Brain pericyte (primary cell): Measurements from ENCODE around the gene ANXA3.
A peak's percentile ranks its signal among the peaks of the same experiment; 100 is the strongest.
"Not testable (repeated sequence)": the region's sequence is repeated elsewhere in the genome, so short reads cannot be mapped to it uniquely, and the experiment has no call there.

Source experiments
- DNase-seq: peaks from one replicate; pipeline ENCODE4 v3.0.0-alpha.2; 2012; ENCODE audit warnings: low read depth, low spot score

ANXA3 gene, protein sequence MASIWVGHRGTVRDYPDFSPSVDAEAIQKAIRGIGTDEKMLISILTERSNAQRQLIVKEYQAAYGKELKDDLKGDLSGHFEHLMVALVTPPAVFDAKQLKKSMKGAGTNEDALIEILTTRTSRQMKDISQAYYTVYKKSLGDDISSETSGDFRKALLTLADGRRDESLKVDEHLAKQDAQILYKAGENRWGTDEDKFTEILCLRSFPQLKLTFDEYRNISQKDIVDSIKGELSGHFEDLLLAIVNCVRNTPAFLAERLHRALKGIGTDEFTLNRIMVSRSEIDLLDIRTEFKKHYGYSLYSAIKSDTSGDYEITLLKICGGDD

DNA sequence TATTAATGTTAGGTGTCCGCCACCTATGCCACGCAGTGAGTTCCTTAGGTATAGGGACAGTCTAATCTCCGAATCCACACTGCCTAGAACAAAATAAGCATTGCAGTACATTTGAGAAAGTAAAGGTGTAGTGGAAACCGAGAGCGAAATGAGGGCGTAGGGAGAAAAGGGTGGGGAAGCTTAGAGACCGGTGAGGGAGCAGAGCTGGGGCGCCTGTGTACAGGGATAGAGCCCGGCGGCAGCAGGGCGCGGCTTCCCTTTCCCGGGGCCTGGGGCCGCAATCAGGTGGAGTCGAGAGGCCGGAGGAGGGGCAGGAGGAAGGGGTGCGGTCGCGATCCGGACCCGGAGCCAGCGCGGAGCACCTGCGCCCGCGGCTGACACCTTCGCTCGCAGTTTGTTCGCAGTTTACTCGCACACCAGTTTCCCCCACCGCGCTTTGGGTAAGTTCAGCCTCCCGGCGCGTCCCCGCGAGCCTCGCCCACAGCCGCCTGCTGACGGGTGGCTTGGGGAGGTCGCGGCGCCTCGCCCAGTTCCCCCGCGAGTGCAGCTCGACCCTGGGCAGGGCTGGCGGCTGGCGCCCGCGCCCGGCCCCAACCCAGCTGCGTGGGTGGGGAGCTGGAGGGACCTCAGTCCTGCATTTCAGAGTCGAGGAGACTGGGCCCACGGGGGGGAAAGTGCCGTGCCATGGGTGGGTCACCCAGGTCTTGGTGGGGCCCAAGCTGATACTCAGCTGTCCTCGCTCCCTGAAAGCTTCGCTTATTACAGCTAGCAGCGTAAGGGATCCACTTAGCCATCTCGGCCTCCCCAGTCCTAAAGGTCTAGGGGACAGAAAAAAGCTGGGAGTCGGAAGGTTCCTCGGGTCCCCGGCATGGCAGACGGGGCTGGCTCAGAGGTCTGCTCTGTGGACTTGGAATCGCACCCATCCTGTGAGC lies at the start of gene ANXA3:
TSS of gene ANXA3 (plus strand) at position 351 of the 932 bp plus-strand sequence. CDS start 2,704 bp downstream, outside the sequence.
- no peak for DNase-seq

DNA sequence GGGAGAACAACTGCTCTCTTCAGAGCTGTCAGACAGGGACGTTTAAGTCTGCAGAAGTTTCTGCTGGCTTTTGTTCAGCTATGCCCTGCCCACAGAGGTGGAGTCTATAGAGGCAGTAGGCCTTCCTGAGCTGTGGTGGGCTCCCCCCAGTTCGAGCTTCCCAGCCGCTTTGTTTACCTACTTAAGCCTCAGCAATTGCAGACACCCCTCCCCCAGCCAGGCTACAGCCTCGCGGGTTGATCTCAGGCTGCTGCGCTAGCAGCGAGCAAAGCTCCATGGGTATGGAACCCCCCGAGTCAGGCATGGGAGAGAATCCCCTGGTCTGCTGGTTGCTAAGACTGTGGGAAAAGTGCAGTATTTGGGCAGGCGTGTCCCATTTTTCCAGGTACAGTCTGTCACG lies 45.3 kb upstream of the ANXA3 start:
- DNase-seq: not testable (repeated sequence)

GRCh38 chr4:78509043-78509442 lies 42.5 kb upstream of the ANXA3 start:
- DNase-seq: no peak

DNA sequence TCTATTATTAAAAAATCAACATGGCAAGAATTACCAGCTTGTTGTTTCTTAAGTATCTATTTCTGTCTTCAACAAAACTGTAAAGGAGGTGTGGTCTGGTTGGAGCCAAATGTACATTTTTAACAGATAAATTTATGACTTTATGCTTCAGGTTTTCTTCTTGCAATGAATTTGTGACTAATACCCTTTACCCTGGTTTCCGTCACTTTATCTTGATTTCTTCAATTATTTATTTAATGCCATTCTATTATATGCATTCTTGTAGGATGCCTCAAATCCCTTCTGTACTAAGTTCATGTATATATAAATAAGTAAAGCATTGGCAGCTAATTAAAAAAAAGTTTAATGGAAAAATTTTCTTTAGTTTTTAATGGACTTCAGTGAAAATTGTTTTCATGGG lies 41.5 kb upstream of the ANXA3 start:
- no peak for DNase-seq

DNA sequence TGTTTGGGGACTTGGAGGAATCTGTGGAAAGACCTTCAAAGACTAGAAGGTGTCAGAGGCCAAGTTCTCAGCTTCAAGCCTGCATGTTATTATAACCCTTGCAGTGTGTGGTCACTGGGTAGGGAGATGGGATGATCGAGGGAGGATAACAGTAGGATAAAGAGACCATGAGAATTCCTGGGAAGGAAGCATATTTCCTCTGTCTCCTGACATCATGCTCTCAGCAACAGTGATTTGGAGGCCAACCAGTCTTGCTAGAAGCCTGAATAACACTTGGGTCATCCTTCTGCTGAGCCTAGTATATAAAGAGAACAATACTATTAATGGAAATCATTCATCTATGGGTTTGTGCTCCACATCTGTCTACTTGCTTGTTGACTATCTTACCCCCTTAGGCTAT lies 40.9 kb upstream of the ANXA3 start:
- no peak for DNase-seq

DNA sequence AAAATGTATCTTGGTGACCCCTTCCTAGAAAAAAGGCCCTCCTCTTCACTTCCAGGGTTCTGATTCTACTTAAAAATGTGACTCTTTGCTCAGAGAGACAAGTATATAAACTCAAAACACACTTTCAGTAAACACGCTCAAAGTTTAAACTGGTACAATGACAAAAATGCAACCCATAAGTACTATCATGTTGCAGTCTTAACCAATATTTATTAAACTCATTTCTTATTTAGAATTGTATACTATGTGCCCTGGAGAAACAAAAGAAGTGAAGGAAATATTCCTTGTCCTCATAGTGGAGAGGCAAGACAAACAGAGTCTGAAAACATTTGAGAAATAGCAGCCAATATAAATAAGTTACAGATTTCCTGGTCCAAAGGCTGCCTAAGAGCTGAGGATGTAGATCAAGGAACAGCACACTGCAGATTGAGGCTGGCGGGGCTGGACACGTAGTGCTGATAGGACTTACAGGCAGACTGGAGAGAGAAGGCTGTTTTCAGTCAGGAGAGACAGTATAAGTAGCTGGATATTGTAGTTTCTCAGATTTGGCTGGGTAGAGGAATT lies 39.1 kb upstream of the ANXA3 start:
- DNase-seq: no peak

- DNase-seq: no peak
These were observed 38.1 kb upstream of the ANXA3 start for GRCh38 chr4:78513411-78513975.

- no peak for DNase-seq
These were observed 34.4 kb upstream of the ANXA3 start for GRCh38 chr4:78517050-78517652.

- no peak for DNase-seq
These were observed 33.0 kb upstream of the ANXA3 start for GRCh38 chr4:78518561-78518960.

GRCh38 chr4:78519962-78520361 lies 31.6 kb upstream of the ANXA3 start:
- no peak for DNase-seq

- peak; percentile 27 for DNase-seq
These were observed 30.8 kb upstream of the ANXA3 start for GRCh38 chr4:78520808-78521226.

DNA sequence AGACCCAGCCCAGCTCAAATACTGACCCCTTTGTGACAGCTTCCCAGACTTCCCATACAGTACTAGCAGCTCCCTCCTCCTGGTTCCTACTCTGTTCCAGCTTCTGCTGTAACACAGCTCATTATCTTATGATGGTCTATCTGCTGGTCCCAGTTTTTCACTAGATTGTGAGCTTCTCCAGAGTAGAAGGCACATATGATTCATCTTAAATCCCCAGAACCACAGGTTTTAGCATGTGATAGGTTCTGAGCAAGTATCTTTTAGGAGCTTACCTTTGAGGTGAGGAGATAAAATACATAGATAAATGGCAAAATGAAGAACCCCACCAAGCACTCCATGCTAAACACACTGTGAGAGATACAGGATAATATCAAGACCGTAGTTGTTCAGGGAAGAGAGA lies 27.6 kb upstream of the ANXA3 start:
- DNase-seq: no peak

GRCh38 chr4:78525559-78525958 lies 26.0 kb upstream of the ANXA3 start:
- DNase-seq: no peak

GRCh38 chr4:78527103-78527502 lies 24.5 kb upstream of the ANXA3 start:
- no peak for DNase-seq

DNA sequence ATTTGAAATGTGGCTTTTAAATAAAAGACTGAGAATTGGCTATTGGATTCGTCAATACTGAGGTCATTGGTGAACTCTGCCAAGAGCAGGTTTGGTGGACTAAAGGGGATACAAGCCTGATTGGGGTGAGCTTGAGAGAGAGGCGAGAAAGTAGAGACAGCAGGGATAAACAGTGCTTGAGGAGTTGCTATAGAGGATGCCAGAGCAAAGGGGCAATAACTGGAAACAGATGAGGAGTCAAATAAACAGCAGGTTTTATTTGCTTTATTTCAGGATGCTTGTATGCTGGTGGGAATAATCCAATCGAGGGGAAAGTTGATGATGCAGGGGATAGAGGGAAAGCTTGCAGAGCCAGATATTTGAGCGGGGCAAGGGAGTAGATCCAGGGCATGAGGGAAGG lies 24.0 kb upstream of the ANXA3 start:
- no peak for DNase-seq

DNA sequence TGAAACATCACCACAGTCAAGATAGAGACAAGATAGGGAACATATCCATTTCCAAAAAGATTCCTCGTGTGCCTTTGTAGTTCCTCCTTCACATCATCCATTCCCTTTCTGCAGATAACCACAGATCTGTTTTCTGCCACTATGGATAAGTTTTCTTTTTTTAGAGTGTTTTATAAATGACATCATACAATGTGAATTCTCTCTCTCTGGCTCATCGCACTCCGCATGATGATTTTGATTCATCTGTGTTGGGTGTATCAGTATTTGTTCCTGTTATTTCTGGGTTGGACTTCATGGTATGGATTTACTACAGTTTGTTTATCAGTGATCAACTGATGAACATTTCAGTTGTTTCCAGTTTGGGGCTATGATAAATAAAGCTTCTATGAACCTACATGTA lies 23.2 kb upstream of the ANXA3 start:
- no peak for DNase-seq

GRCh38 chr4:78529569-78530209 lies 21.9 kb upstream of the ANXA3 start:
- DNase-seq: no peak

GRCh38 chr4:78532046-78532445 lies 19.5 kb upstream of the ANXA3 start:
- no peak for DNase-seq

DNA sequence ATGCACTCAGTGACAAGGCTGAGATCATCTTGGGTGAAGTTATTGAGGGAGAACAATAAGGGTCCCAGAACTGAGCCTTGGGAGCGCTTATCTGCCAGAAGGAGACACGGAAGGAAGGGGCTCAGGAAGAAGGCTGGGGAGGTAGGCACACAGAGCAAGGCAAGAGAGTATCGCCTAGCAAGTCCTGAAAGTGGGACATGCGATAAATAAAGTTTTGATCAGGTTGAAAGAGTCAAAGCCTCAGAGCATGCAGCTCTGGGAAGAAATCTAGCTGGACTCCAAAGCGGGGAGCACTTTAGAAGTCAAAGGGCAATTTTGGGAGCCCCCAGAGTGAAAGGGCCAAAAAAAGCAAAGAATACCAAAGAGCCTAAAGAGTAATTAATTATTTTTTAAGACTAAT lies 17.7 kb upstream of the ANXA3 start:
- no peak for DNase-seq

DNA sequence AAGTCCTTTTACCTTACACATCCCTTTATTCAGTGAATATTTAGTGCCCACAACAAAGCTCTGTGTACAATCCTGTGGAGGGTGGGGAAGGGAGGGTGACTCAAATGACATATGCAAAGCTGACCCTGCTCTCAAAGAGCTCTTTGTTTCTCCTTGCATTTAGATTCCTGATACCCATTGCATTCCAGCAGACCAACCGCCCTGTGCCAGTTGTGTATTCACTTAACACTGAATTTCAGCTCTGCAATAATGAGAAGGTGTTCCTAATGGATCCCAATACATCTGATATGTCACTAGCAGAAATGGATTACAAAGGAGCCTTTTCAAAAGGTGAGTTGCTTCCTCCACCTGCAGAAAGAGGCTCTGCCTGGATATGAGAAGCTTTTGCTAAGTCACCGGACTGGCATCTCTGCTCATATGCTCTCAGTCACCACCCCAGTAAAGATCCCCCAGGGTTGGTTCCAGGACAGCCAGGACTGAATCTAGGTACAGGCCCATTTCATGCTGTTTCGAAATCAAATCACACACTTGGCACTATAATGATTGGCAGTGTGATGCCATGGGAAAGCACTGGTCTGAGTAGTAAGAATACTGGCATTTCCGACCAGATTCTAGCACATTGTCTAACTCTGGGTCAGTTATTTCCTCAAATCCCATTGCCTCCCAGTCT lies 17.1 kb upstream of the ANXA3 start:
- DNase-seq: no peak

- DNase-seq: no peak
These were observed 9.2 kb upstream of the ANXA3 start for GRCh38 chr4:78542373-78542772.
